DND-41 (cell line): Measurements from ENCODE around the gene MICAL2.

Source experiments
- EZH2 ChIP-seq: IDR thresholded peaks from 3 replicates; pipeline ENCODE4 v1.6.1; 2012; ENCODE audit warnings: borderline replicate concordance, low read depth, mild to moderate bottlenecking, moderate library complexity, low read length, inconsistent platforms; ENCODE audit not compliant: severe bottlenecking
- TF ChIP-seq, protein P1 (sequence below): IDR thresholded peaks from 2 replicates; pipeline ENCODE4 v1.5.1; 2012; ENCODE audit warnings: borderline replicate concordance, low read length, moderate library complexity, mild to moderate bottlenecking; ENCODE audit not compliant: poor library complexity, severe bottlenecking; ENCODE audit errors: extremely low read depth

DNA sequence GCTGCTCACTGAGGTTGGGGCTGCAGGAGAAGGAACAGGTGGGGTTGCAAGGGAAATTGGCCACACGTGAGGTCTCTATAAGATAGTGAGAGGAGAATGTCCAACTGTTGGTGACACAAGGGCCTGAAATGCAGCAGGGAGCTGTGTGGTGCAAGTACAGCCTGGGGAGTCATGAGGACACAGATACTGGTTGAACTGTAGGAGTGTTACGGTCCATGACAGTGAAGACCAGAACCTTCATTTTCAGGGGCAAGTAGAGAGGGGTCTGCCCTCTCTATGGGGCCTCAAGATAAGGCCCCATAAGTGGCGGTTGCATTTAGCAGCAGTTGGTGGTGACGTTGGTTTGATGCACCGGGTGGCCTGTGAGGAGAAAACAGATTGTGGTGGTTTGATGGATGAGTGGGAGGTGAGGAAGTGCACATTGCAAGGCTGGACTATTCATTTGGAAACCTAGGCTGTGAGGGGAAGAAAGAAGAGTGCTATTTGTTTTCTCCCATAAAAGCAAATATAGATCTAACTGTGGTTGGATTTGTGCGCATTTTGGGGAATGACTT lies 39.4 kb downstream of the MICAL2 start:
- TF ChIP-seq EZH2 = no peak
- TF ChIP-seq, protein P1, sequence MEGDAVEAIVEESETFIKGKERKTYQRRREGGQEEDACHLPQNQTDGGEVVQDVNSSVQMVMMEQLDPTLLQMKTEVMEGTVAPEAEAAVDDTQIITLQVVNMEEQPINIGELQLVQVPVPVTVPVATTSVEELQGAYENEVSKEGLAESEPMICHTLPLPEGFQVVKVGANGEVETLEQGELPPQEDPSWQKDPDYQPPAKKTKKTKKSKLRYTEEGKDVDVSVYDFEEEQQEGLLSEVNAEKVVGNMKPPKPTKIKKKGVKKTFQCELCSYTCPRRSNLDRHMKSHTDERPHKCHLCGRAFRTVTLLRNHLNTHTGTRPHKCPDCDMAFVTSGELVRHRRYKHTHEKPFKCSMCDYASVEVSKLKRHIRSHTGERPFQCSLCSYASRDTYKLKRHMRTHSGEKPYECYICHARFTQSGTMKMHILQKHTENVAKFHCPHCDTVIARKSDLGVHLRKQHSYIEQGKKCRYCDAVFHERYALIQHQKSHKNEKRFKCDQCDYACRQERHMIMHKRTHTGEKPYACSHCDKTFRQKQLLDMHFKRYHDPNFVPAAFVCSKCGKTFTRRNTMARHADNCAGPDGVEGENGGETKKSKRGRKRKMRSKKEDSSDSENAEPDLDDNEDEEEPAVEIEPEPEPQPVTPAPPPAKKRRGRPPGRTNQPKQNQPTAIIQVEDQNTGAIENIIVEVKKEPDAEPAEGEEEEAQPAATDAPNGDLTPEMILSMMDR = no peak
